Activated CD8-positive, alpha-beta memory T cell treated with anti-CD3 and anti-CD28 coated beads for 48 hours (primary cell): ENCODE data around the gene MDGA2.
"Not testable (repeated sequence)": the region's sequence is repeated elsewhere in the genome, so short reads cannot be mapped to it uniquely, and the experiment has no call there.

Source experiments
- DNase-seq, 3 experiments: peaks; one replicate each; pipeline ENCODE4 v3.0.0-alpha.2; 2020; ENCODE audit warnings: low read depth in 2 of 3, low spot score in 2 of 3

Gene MDGA2

GRCh38 chr14:47624126-47624525, 51.3 kb downstream of the MDGA2 start:
- not testable (repeated sequence) for DNase-seq

GRCh38 chr14:47619392-47619791, 56.0 kb downstream of the MDGA2 start:
- no peak for DNase-seq

GRCh38 chr14:47606566-47606965, 68.8 kb downstream of the MDGA2 start:
- DNase-seq, result no peak

- DNase-seq, result no peak
These were observed 78.5 kb downstream of the MDGA2 start for GRCh38 chr14:47596860-47597259.

GRCh38 chr14:47596232-47596631, 79.2 kb downstream of the MDGA2 start:
- DNase-seq, result no peak

- no peak for DNase-seq
These were observed 79.9 kb downstream of the MDGA2 start for GRCh38 chr14:47595552-47595951.

- DNase-seq, result no peak
These were observed 84.5 kb downstream of the MDGA2 start for GRCh38 chr14:47590767-47591495.

GRCh38 chr14:47585447-47585846, 90.0 kb downstream of the MDGA2 start:
- DNase-seq, result no peak

- DNase-seq, result no peak
These were observed 108.1 kb downstream of the MDGA2 start for GRCh38 chr14:47567273-47567672.

GRCh38 chr14:47557894-47558293, 117.5 kb downstream of the MDGA2 start:
- no peak for DNase-seq

GRCh38 chr14:47555333-47555732, 120.1 kb downstream of the MDGA2 start:
- DNase-seq, result no peak

- no peak for DNase-seq
These were observed 125.5 kb downstream of the MDGA2 start for GRCh38 chr14:47549886-47550285.

- DNase-seq, result no peak
These were observed 131.9 kb downstream of the MDGA2 start for GRCh38 chr14:47543459-47543858.

- DNase-seq, result no peak
These were observed 133.7 kb downstream of the MDGA2 start for GRCh38 chr14:47541662-47542061.

GRCh38 chr14:47539031-47539461, 136.4 kb downstream of the MDGA2 start:
- no peak for DNase-seq

GRCh38 chr14:47536341-47536740, 139.1 kb downstream of the MDGA2 start:
- no peak for DNase-seq

GRCh38 chr14:47526591-47527244, 148.7 kb downstream of the MDGA2 start:
- DNase-seq, result no peak

GRCh38 chr14:47524524-47524923, 150.9 kb downstream of the MDGA2 start:
- DNase-seq, result no peak

GRCh38 chr14:47520382-47520781, 155.0 kb downstream of the MDGA2 start:
- DNase-seq, result no peak

- no peak for DNase-seq
These were observed 163.6 kb downstream of the MDGA2 start for GRCh38 chr14:47511829-47512228.

GRCh38 chr14:47509957-47510356, 165.4 kb downstream of the MDGA2 start:
- DNase-seq, result no peak

GRCh38 chr14:47507861-47508260, 167.5 kb downstream of the MDGA2 start:
- DNase-seq, result no peak

- no peak for DNase-seq
These were observed 175.0 kb downstream of the MDGA2 start for GRCh38 chr14:47500369-47500768.
